Caco-2 (cell line): ENCODE results near the gene RPL19. TPM values are rescaled to one million over a fixed set of nuclear protein-coding genes. Genes with fewer than 3 reads are reported as not detected.

Source experiments
- BruUV-seq: library from RNA; stranded (reverse); fragments of 400-500 nt; replicated peaks from 2 replicates; lab custom pipeline; 2021; lab: Mats Ljungman, UMichigan
- CTCF ChIA-PET: fragments of 300-600 bp; sonication (Branson Sonifier 250); formaldehyde crosslinking; loops from one replicate; lab custom pipeline; 2022; ENCODE audit warnings: antibody characterized with exemption; lab: Charles Lee
- POLR2A ChIA-PET: fragments of 300-600 bp; sonication (Branson Sonifier 250); formaldehyde crosslinking; loops from one replicate; lab custom pipeline; 2022; ENCODE audit warnings: antibody characterized with exemption; lab: Charles Lee
- DNase-seq, 2 experiments: peaks; one replicate each; pipeline versions ENCODE4 v3.0.0 to v3.0.0-alpha.2; 2020 to 2022
- H3K27me3 ChIP-seq: replicated peaks from 2 replicates; pipeline ENCODE4 v1.6.0; 2011; ENCODE audit warnings: low read length; ENCODE audit not compliant: control insufficient read depth, insufficient read depth
- H3K36me3 ChIP-seq: 2 replicates; pipeline ENCODE4 v1.5.1; 2011; ENCODE audit warnings: low read length; ENCODE audit not compliant: control insufficient read depth, insufficient read depth
- H3K4me1 ChIP-seq: fragments of 250-450 bp; sonication (Bioruptor Pico); 2 replicates; pipeline ENCODE4 v1.5.1; 2020; ENCODE audit warnings: mild to moderate bottlenecking
- H3K4me3 ChIP-seq: 2 replicates; pipeline ENCODE4 v1.5.1; 2011; ENCODE audit warnings: low read depth, mild to moderate bottlenecking, control low read depth, low read length
- H3K9me3 ChIP-seq: fragments of 250-450 bp; sonication (Bioruptor Pico); 2 replicates; pipeline ENCODE4 v1.5.1; 2020; ENCODE audit warnings: mild to moderate bottlenecking, moderate library complexity
- H3K27ac Mint-ChIP-seq: one replicate; pipeline ENCODE4 v1.8.0; 2022; ENCODE audit warnings: mixed read lengths; ENCODE audit not compliant: unreplicated experiment
- H3K27me3 Mint-ChIP-seq: one replicate; pipeline ENCODE4 v1.8.0; 2022; ENCODE audit warnings: mixed read lengths; ENCODE audit not compliant: insufficient read depth, unreplicated experiment
- H3K36me3 Mint-ChIP-seq: one replicate; pipeline ENCODE4 v1.8.0; 2022; ENCODE audit warnings: mild to moderate bottlenecking, mixed read lengths; ENCODE audit not compliant: insufficient read depth, unreplicated experiment
- H3K4me1 Mint-ChIP-seq: one replicate; pipeline ENCODE4 v1.8.0; 2022; ENCODE audit warnings: low read depth, mixed read lengths; ENCODE audit not compliant: unreplicated experiment
- H3K4me3 Mint-ChIP-seq: one replicate; pipeline ENCODE4 v1.8.0; 2022; ENCODE audit warnings: mild to moderate bottlenecking, moderate library complexity, mixed read lengths; ENCODE audit not compliant: unreplicated experiment
- H3K9me3 Mint-ChIP-seq: one replicate; pipeline ENCODE4 v1.8.0; 2022; ENCODE audit warnings: mixed read lengths; ENCODE audit not compliant: unreplicated experiment
- intact Hi-C: fragments of 100-400 bp; cut with micrococcal nuclease; formaldehyde crosslinking; loops from one replicate; pipeline ENCODE4 v1.10.0; 2022; ENCODE audit not compliant: unreplicated experiment
- total RNA-seq: library from RNA; stranded (reverse); gene quantifications from 2 replicates; pipeline ENCODE4 v1.2.3, GENCODE V29; 2022
- TF ChIP-seq, protein P1 (sequence below), 2 experiments: fragments of 200-600 bp in 1 of 2; IDR thresholded peaks; 1 replicate in 1 of 2; 2 replicates in 1 of 2; pipeline versions ENCODE4 v1.5.1 to v1.8.0; 2011 to 2022; ENCODE audit warnings: antibody characterized with exemption in 1 of 2, control low read depth in 1 of 2, inconsistent platforms in 1 of 2, low read depth in 1 of 2, low read length in 1 of 2, mild to moderate bottlenecking in 1 of 2, moderate library complexity in 1 of 2; ENCODE audit not compliant: insufficient read depth in 1 of 2, severe bottlenecking in 1 of 2, unreplicated experiment in 1 of 2

Gene RPL19
- total RNA-seq, 1 experiment from 2014 or later: 1,825 TPM

DNA sequence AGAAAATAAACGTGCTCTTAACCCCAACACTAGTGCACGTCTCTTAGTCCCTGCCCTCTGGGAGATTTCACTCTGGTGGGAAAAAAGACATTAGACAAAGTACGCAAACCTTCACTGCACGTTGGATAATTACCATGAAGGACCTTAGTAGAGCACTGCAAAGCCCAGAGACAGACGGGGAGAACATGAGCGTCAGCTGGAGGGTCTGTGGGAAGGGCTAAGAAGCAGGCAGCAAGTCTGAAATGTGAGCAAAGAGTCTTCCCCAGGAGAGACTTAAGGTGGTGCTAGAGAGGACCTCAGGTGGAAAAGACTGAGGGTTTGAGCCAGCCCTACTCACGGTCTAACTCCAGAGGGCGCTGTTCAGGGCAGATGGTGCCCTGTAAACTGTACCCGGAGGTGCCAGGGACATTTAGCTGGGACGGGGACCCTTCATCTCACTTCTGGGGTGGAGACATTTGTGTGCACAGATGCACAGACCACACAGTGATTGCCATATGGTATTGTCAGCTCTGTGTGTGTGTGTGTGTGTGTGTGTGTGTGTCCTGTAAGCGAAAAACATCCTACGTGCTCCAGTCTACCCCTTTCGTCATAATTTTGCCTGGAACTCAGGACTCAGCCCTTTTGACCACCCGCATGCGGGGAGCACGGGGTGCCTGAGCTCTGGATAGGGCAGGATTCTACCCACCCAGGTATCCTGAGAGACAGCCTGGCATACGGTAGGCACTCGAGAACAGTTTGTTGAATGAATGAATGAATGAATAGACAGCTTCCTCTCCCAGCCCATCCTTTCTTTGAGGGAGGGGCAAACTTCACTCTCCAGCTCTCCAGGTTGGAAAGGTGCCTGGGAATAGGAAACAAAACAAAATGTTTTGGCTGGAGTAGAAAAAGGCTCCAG, 35.7 kb downstream of the RPL19 start:
- Histone ChIP-seq H3K36me3 (no peaks in the 10 kb centered on the region), H3K4me1 (no peaks in the 10 kb centered on the region), H3K9me3 (no peaks in the 10 kb centered on the region), H3K27me3 (no peaks in the 10 kb centered on the region), H3K4me3 (no peak overlapping the region)
- no peaks in the 10 kb centered on the region for H3K36me3 Mint-ChIP-seq
- H3K27me3 Mint-ChIP-seq: peaks cover 3% of the 10 kb centered on the region
- no peaks in the 10 kb centered on the region for H3K9me3 Mint-ChIP-seq
- H3K27ac Mint-ChIP-seq: no peak overlapping the region
- peak; percentile 61 to 63 for DNase-seq
- TF ChIP-seq, protein P1, sequence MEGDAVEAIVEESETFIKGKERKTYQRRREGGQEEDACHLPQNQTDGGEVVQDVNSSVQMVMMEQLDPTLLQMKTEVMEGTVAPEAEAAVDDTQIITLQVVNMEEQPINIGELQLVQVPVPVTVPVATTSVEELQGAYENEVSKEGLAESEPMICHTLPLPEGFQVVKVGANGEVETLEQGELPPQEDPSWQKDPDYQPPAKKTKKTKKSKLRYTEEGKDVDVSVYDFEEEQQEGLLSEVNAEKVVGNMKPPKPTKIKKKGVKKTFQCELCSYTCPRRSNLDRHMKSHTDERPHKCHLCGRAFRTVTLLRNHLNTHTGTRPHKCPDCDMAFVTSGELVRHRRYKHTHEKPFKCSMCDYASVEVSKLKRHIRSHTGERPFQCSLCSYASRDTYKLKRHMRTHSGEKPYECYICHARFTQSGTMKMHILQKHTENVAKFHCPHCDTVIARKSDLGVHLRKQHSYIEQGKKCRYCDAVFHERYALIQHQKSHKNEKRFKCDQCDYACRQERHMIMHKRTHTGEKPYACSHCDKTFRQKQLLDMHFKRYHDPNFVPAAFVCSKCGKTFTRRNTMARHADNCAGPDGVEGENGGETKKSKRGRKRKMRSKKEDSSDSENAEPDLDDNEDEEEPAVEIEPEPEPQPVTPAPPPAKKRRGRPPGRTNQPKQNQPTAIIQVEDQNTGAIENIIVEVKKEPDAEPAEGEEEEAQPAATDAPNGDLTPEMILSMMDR (IDR thresholded peaks at IDR 0.05; ENCODE audit: insufficient read depth in 1 of 2, low read depth in 1 of 2, low read length in 1 of 2, severe bottlenecking in 1 of 2, unreplicated experiment in 1 of 2): peak; percentile 76 to 89
- intact Hi-C loops: loop anchor here (1.0 kb wide), 1 partner anchor 8 kb away; no protein-coding TSS in a partner anchor
- H3K4me1 Mint-ChIP-seq: no peaks in the 10 kb centered on the region
- POLR2A ChIA-PET: no interaction called here
- no TSS peak for BruUV-seq
- CTCF ChIA-PET: interaction anchor here (0.6 to 3.9 kb wide), 14 partner anchors 9 to 307 kb away, joined by 3 to 27 read pairs (median 5); partner anchors contain the start of genes RPL19 and STAC2
- no peak overlapping the region for H3K4me3 Mint-ChIP-seq

GRCh38 chr17:39236450-39236927, 36.4 kb downstream of the RPL19 start:
- Mint-ChIP-seq H3K9me3 (no peaks in the 10 kb centered on the region), H3K4me3 (no peak overlapping the region), H3K27ac (no peak overlapping the region), H3K36me3 (no peaks in the 10 kb centered on the region), H3K27me3 (peaks cover 3% of the 10 kb centered on the region), H3K4me1 (no peaks in the 10 kb centered on the region)
- intact Hi-C loops: no loop called here
- CTCF ChIA-PET: interaction anchor here (0.6 to 3.9 kb wide), 12 partner anchors 8 to 308 kb away, joined by 3 to 27 read pairs (median 5); partner anchors contain the start of genes RPL19 and STAC2
- Histone ChIP-seq H3K4me3 (no peak overlapping the region), H3K36me3 (no peaks in the 10 kb centered on the region), H3K4me1 (no peaks in the 10 kb centered on the region), H3K27me3 (no peaks in the 10 kb centered on the region), H3K9me3 (no peaks in the 10 kb centered on the region)
- TF ChIP-seq, protein P1 (IDR thresholded peaks at IDR 0.05; ENCODE audit: insufficient read depth in 1 of 2, low read depth in 1 of 2, low read length in 1 of 2, severe bottlenecking in 1 of 2, unreplicated experiment in 1 of 2): no peak
- no TSS peak for BruUV-seq
- no peak for DNase-seq
- POLR2A ChIA-PET: no interaction called here

DNA sequence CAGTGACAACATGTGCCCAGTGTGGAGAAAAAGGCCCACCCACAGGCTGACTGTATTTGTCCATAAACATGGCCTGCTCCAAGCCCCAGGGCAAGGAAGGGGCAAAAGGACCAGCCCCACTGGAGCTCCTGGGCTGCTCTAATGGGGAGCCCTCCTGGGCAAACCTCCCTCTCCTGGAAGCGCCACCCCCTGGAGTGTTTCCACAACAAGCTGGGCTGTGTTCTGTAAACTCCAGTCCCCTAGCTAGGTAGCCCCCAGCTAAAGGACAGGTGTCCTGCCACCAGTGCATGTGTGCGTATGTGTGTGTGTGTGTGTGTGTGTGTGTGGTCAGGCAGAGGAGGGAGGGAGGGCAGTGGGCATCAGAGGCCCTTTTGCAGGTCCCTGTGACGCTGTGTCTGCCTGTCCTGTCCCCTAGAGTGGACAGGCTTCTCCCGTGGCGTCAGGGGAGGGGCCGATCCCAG, 36.9 kb downstream of the RPL19 start:
- Mint-ChIP-seq H3K4me1 (no peaks in the 10 kb centered on the region), H3K27ac (no peak overlapping the region), H3K4me3 (no peak overlapping the region), H3K27me3 (peaks cover 3% of the 10 kb centered on the region), H3K9me3 (no peaks in the 10 kb centered on the region), H3K36me3 (no peaks in the 10 kb centered on the region)
- no peak for DNase-seq
- BruUV-seq: no TSS peak
- no peaks in the 10 kb centered on the region for H3K27me3 ChIP-seq
- no peaks in the 10 kb centered on the region for H3K9me3 ChIP-seq
- ChIA-PET POLR2A (no interaction called here), CTCF (interaction anchor here (0.9 to 3.9 kb wide), 6 partner anchors 7 to 84 kb away, joined by 3 to 27 read pairs (median 4); partner anchors contain the start of gene STAC2)
- TF ChIP-seq, protein P1 (IDR thresholded peaks at IDR 0.05; ENCODE audit: insufficient read depth in 1 of 2, low read depth in 1 of 2, low read length in 1 of 2, severe bottlenecking in 1 of 2, unreplicated experiment in 1 of 2): no peak
- intact Hi-C loops: no loop called here
- no peak overlapping the region for H3K4me3 ChIP-seq
- no peaks in the 10 kb centered on the region for H3K4me1 ChIP-seq
- no peaks in the 10 kb centered on the region for H3K36me3 ChIP-seq
